GM18858 (cell line): ENCODE data around the gene ERFL.

Experiments used
- ATAC-seq: cut with Tn5 transposase; IDR thresholded peaks from one replicate; pipeline ENCODE4 v1.9.1; 2021; ENCODE audit not compliant: unreplicated experiment

Gene ERFL

DNA sequence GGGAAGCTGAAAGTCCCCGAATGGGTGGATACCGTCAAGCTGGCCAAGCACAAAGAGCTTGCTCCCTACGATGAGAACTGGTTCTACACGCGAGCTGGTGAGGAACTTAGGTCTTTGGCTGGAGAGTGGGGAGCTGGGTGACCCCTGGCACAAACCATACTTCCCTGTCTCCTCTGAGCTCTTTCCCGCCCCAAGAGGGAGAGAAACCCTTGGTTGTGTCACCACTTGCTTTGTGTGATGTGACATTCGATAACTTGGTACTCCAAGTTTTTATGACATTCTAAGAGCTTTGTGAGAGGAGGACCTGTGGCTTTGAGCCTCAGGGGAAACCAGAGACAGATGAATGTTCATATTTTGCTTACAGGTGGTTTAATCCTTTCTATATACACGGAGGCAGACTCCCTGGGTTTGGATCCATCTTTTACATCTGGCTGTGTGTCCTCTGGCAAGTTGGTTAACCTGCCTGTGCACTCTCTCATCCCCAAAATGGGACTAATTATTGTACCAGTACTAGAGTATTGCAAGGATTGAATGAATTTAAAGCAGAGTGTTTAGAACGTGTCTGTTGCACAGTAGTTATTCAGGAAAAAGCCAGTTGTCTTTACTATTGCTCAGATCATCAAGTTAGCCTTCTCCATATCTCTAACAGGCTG, 67.0 kb downstream of the ERFL start:
- no peak for ATAC-seq

DNA sequence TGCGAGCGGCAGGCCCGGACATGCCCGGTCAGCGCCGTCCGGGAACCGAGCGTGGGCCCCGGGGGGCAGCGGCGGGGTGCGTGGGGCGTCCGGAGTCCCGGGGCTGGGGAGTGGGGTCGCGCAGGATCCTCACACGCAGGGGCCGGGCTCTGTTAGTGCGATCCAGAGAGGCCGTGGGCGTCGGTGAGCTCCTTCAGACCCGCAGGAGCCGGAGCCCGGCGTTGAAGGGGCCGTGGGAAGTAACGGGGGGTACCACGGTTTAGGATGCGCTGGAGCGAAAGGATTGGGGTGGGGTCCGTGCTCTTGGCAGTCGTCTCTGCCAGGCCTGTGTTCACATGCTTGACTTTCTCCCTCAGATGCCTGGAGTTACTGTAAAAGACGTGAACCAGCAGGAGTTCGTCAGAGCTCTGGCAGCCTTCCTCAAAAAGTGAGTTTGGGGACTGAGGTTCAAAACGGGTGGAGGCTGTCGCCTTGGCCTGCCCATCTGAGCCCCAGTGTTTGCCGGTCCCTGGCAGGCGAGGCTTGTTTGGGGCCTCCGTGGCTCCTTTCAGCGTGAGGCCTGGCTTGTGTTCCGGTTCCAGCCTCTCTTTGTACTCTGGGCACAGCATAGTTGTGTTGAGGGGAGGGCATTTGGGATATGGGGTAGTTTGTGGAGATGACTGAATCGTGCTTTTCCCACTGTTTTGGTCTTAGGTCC, 67.7 kb downstream of the ERFL start:
- ATAC-seq = peak; percentile 20

DNA sequence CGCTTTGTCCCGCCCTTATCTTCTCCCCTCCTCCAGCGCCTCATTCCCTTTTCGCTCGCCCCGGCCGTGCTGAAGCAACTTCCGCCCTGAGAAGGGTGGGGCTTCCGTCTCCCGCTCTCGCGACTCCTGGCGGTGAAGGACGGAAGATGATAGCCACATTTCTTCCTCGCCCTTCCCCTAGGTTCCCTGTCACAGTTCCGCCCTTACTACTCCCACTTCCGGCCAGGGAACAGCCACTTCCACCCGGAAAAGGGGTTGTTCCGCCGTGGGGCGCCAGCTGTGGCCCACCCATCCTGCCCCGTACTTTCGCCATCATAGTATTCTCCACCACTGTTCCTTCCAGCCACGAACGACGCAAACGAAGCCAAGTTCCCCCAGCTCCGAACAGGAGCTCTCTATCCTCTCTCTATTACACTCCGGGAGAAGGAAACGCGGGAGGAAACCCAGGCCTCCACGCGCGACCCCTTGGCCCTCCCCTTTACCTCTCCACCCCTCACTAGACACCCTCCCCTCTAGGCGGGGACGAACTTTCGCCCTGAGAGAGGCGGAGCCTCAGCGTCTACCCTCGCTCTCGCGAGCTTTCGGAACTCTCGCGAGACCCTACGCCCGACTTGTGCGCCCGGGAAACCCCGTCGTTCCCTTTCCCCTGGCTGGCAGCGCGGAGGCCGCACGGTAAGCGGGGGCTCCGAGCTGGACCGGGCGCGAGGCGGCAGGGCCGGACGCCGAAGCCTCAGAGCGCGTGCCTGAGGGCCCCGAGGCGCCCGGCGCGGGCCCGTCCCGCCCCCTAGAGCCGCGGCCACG, 68.4 kb downstream of the ERFL start, which contains the start of gene RPS19:
Gene RPS19, plus strand, starts transcription at position 638 of the 801 bp plus-strand sequence. CDS start 520 bp downstream, outside the sequence.
- peak; percentile 69 for ATAC-seq

DNA sequence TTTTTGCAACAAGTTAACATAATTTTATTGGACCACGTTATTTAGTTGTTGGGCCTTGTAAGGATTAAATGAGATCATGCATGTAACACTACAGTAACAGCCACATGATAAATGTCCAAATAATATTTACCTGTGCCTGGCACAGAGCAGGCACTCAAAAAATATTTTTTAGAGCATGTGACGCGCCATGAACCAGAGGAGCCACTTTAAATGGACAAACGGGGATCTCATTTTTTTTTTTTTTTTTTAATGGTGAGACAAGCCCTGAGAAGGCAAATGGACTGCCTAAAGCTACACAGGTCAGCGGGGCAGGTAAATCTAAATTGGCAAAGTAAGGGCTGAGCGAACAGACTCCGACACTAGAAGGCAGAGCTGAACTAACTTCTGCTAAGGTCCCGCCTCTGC, 69.0 kb downstream of the ERFL start:
- ATAC-seq = no peak
